Measurements from ENCODE around the gene KRTAP2-4. TPM values are rescaled to one million over a fixed set of nuclear protein-coding genes. Genes with fewer than 3 reads are reported as not detected.
"Not testable (repeated sequence)": the region's sequence is repeated elsewhere in the genome, so short reads cannot be mapped to it uniquely, and the experiment has no call there.

The KRTAP2-4 gene
- total and polyA plus RNA-seq, 2 donors (not counting 3 experiments of a cell fraction or from before 2014, with no cell fraction given): not detected

- H3K27ac ChIP-seq (ENCODE audit: insufficient read depth, low read depth, low read length); POLR2A ChIA-PET; dilution Hi-C loops (cut with MboI; ENCODE audit: extremely low pct_ligation_motif_present, low sequenced_read_pairs); H3K27me3 ChIP-seq (ENCODE audit: control insufficient read depth in 2 of 2, insufficient read depth in 2 of 2, low read length in 2 of 2); H3K4me3 ChIP-seq (replicated peaks in 1 of 3; ENCODE audit: insufficient read depth in 1 of 3, low read depth in 1 of 3, low read length in 3 of 3); FAIRE-seq; intact Hi-C loops (cut with micrococcal nuclease); H3K9me3 ChIP-seq (replicated peaks; ENCODE audit: control insufficient read depth, insufficient read depth, low read length); H3K4me1 ChIP-seq (ENCODE audit: control insufficient read depth, extremely low read depth, insufficient read depth, low read length); DNase-seq (ENCODE audit: low read depth, low spot score); BruUV-seq (replicated peaks); H3K9me1 ChIP-seq (replicated peaks; ENCODE audit: control insufficient read depth, extremely low read depth, insufficient read depth, low read length); CTCF ChIA-PET; H3K4me2 ChIP-seq (ENCODE audit: insufficient read depth, low read length); H3K36me3 ChIP-seq (ENCODE audit: control insufficient read depth in 2 of 2, extremely low read depth in 1 of 2, insufficient read depth in 2 of 2, low read length in 2 of 2); H3K79me2 ChIP-seq (ENCODE audit: control insufficient read depth, insufficient read depth, low read length); H3K9ac ChIP-seq (replicated peaks; ENCODE audit: extremely low read depth, insufficient read depth, low read length); H4K20me1 ChIP-seq (replicated peaks; ENCODE audit: control insufficient read depth, extremely low read depth, insufficient read depth, low read length); H2AFZ ChIP-seq (ENCODE audit: low read depth, low read length): not testable (repeated sequence)
Observed at GRCh38 chr17:41055130-41055529, 10.5 kb downstream of the KRTAP2-4 start, which contains the start of gene KRTAP2-2. TSS of gene KRTAP2-2 (minus strand) at chr17:41055230. CDS start at chr17:41055211, 19 bp downstream.

- H3K27me3 ChIP-seq (ENCODE audit: control insufficient read depth in 2 of 2, insufficient read depth in 2 of 2, low read length in 2 of 2); H3K4me1 ChIP-seq (ENCODE audit: control insufficient read depth, extremely low read depth, insufficient read depth, low read length); intact Hi-C loops (cut with micrococcal nuclease); dilution Hi-C loops (cut with MboI; ENCODE audit: extremely low pct_ligation_motif_present, low sequenced_read_pairs); H2AFZ ChIP-seq (ENCODE audit: low read depth, low read length); H3K9ac ChIP-seq (replicated peaks; ENCODE audit: extremely low read depth, insufficient read depth, low read length); DNase-seq (ENCODE audit: low read depth, low spot score); FAIRE-seq; H3K9me1 ChIP-seq (replicated peaks; ENCODE audit: control insufficient read depth, extremely low read depth, insufficient read depth, low read length); BruUV-seq (replicated peaks); H4K20me1 ChIP-seq (replicated peaks; ENCODE audit: control insufficient read depth, extremely low read depth, insufficient read depth, low read length); H3K27ac ChIP-seq (ENCODE audit: insufficient read depth, low read depth, low read length); H3K36me3 ChIP-seq (ENCODE audit: control insufficient read depth in 2 of 2, extremely low read depth in 1 of 2, insufficient read depth in 2 of 2, low read length in 2 of 2); POLR2A ChIA-PET; H3K9me3 ChIP-seq (replicated peaks; ENCODE audit: control insufficient read depth, insufficient read depth, low read length); CTCF ChIA-PET; H3K4me2 ChIP-seq (ENCODE audit: insufficient read depth, low read length); H3K79me2 ChIP-seq (ENCODE audit: control insufficient read depth, insufficient read depth, low read length); H3K4me3 ChIP-seq (replicated peaks in 1 of 3; ENCODE audit: insufficient read depth in 1 of 3, low read depth in 1 of 3, low read length in 3 of 3): not testable (repeated sequence)
Observed at GRCh38 chr17:41054556-41054955, 11.1 kb downstream of the KRTAP2-4 start.

- POLR2A ChIA-PET: no interaction called here
- Histone ChIP-seq H3K9me1 (replicated peaks; ENCODE audit: control insufficient read depth, extremely low read depth, insufficient read depth, low read length) (no peaks in the 10 kb centered on the region), H3K9me3 (replicated peaks; ENCODE audit: control insufficient read depth, insufficient read depth, low read length) (no peaks in the 10 kb centered on the region), H3K27ac (ENCODE audit: insufficient read depth, low read depth, low read length) (no peak overlapping the region), H4K20me1 (replicated peaks; ENCODE audit: control insufficient read depth, extremely low read depth, insufficient read depth, low read length) (no peaks in the 10 kb centered on the region), H3K4me2 (ENCODE audit: insufficient read depth, low read length) (no peak overlapping the region), H3K27me3 (ENCODE audit: control insufficient read depth in 2 of 2, insufficient read depth in 2 of 2, low read length in 2 of 2) (peaks cover 1 to 2% of the 10 kb centered on the region in 2 experiments), H2AFZ (ENCODE audit: low read depth, low read length) (no peak overlapping the region), H3K4me3 (replicated peaks in 1 of 3; ENCODE audit: insufficient read depth in 1 of 3, low read depth in 1 of 3, low read length in 3 of 3) (no peak overlapping the region), H3K9ac (replicated peaks; ENCODE audit: extremely low read depth, insufficient read depth, low read length) (no peak overlapping the region), H3K36me3 (ENCODE audit: control insufficient read depth in 2 of 2, extremely low read depth in 1 of 2, insufficient read depth in 2 of 2, low read length in 2 of 2) (no peaks in the 10 kb centered on the region), H3K79me2 (ENCODE audit: control insufficient read depth, insufficient read depth, low read length) (no peaks in the 10 kb centered on the region), H3K4me1 (ENCODE audit: control insufficient read depth, extremely low read depth, insufficient read depth, low read length) (no peaks in the 10 kb centered on the region)
- no peak for DNase-seq (ENCODE audit: low read depth, low spot score)
- BruUV-seq (replicated peaks): no TSS peak
- dilution Hi-C loops (cut with MboI; ENCODE audit: extremely low pct_ligation_motif_present, low sequenced_read_pairs): no loop called here
- FAIRE-seq: no peak
- CTCF ChIA-PET: no interaction called here
- intact Hi-C loops (cut with micrococcal nuclease): no loop called here
- TF ChIP-seq MYC (IDR thresholded peaks at IDR 0.05; ENCODE audit: low read depth, low read length) (no peak), CTCF (IDR thresholded peaks at IDR 0.05; ENCODE audit: extremely low read depth in 1 of 2, insufficient read depth in 1 of 2, low read depth in 1 of 2, low read length in 2 of 2) (no peak), JUN (IDR thresholded peaks at IDR 0.05; ENCODE audit: borderline replicate concordance, insufficient read depth, insufficient read length, low read depth) (no peak), GATA2 (IDR thresholded peaks at IDR 0.05; ENCODE audit: insufficient read depth, insufficient read length, low read depth, low read length) (no peak), MAX (IDR thresholded peaks at IDR 0.05; ENCODE audit: insufficient read depth, insufficient read length) (no peak), FOS (IDR thresholded peaks at IDR 0.05; ENCODE audit: borderline replicate concordance, insufficient read depth, low read length) (no peak), POLR2AphosphoS5 (IDR thresholded peaks at IDR 0.05; ENCODE audit: insufficient read depth, low read depth, low read length) (no peak), EZH2 (IDR thresholded peaks at IDR 0.05; ENCODE audit: borderline replicate concordance, low read depth, low read length, severe bottlenecking) (no peak), POLR2A (IDR thresholded peaks at IDR 0.05; ENCODE audit: low read depth, low read length) (no peak)
Observed at GRCh38 chr17:41054025-41054424, 11.7 kb downstream of the KRTAP2-4 start.
